Effector memory CD4-positive, alpha-beta T cell (primary cell): ENCODE results near the gene PAFAH2.

Experiments used
- DNase-seq, 3 donors: peaks; one replicate each; pipeline ENCODE4 v3.0.0-alpha.2; 2020
- H3K27ac ChIP-seq: 2 replicates; pipeline ENCODE4 v1.7.0; 2013; ENCODE audit warnings: mild to moderate bottlenecking, low read length, moderate library complexity; ENCODE audit not compliant: insufficient read depth, poor library complexity, severe bottlenecking
- H3K27me3 ChIP-seq: replicated peaks from 2 replicates; pipeline ENCODE4 v1.7.0; 2013; ENCODE audit warnings: mild to moderate bottlenecking, low read length; ENCODE audit not compliant: insufficient read depth, control insufficient read depth, poor library complexity, severe bottlenecking
- H3K36me3 ChIP-seq: 2 replicates; pipeline ENCODE4 v1.7.0; 2013; ENCODE audit warnings: mild to moderate bottlenecking, low read length, moderate library complexity; ENCODE audit not compliant: control insufficient read depth, insufficient read depth
- H3K4me1 ChIP-seq: 2 replicates; pipeline ENCODE4 v1.7.0; 2013; ENCODE audit warnings: low read length, mild to moderate bottlenecking; ENCODE audit not compliant: control insufficient read depth, insufficient read depth, poor library complexity, severe bottlenecking
- H3K4me3 ChIP-seq: 2 replicates; pipeline ENCODE4 v1.7.0; 2013; ENCODE audit warnings: low read length, low read depth, mild to moderate bottlenecking; ENCODE audit not compliant: insufficient read depth, poor library complexity, severe bottlenecking
- H3K9me3 ChIP-seq: 2 replicates; pipeline ENCODE4 v1.7.0; 2013; ENCODE audit warnings: mild to moderate bottlenecking, low read length, moderate library complexity; ENCODE audit not compliant: control insufficient read depth

Gene PAFAH2

GRCh38 chr1:26031196-26031595 lies 33.3 kb upstream of the PAFAH2 start:
- DNase-seq: no peak
- H3K9me3 ChIP-seq: no peaks in the 10 kb centered on the region
- H3K4me3 ChIP-seq: no peak overlapping the region
- H3K4me1 ChIP-seq: peaks cover 9% of the 10 kb centered on the region
- no peaks in the 10 kb centered on the region for H3K27me3 ChIP-seq
- no peak overlapping the region for H3K27ac ChIP-seq
- no peaks in the 10 kb centered on the region for H3K36me3 ChIP-seq

GRCh38 chr1:26029864-26030481 lies 32.1 kb upstream of the PAFAH2 start:
- no peak overlapping the region for H3K27ac ChIP-seq
- no peaks in the 10 kb centered on the region for H3K36me3 ChIP-seq
- no peaks in the 10 kb centered on the region for H3K9me3 ChIP-seq
- DNase-seq: no peak
- H3K27me3 ChIP-seq: no peaks in the 10 kb centered on the region
- no peak overlapping the region for H3K4me3 ChIP-seq
- H3K4me1 ChIP-seq: peaks cover 4% of the 10 kb centered on the region

- Histone ChIP-seq H3K27ac (no peak overlapping the region), H3K27me3 (no peaks in the 10 kb centered on the region), H3K4me1 (no peaks in the 10 kb centered on the region), H3K36me3 (no peaks in the 10 kb centered on the region), H3K4me3 (no peak overlapping the region), H3K9me3 (no peaks in the 10 kb centered on the region)
- DNase-seq: no peak
Measured at GRCh38 chr1:26029054-26029863, 31.4 kb upstream of the PAFAH2 start.

- Histone ChIP-seq H3K4me1 (no peaks in the 10 kb centered on the region), H3K9me3 (no peaks in the 10 kb centered on the region), H3K27me3 (no peaks in the 10 kb centered on the region), H3K4me3 (no peak overlapping the region), H3K36me3 (no peaks in the 10 kb centered on the region), H3K27ac (no peak overlapping the region)
- no peak for DNase-seq
Measured at GRCh38 chr1:26028490-26028980, 30.7 kb upstream of the PAFAH2 start.

GRCh38 chr1:26027716-26028489 lies 30.0 kb upstream of the PAFAH2 start:
- Histone ChIP-seq H3K27me3 (no peaks in the 10 kb centered on the region), H3K4me3 (no peak overlapping the region), H3K4me1 (no peaks in the 10 kb centered on the region), H3K36me3 (no peaks in the 10 kb centered on the region), H3K27ac (no peak overlapping the region), H3K9me3 (no peaks in the 10 kb centered on the region)
- no peak for DNase-seq

- H3K27me3 ChIP-seq: no peaks in the 10 kb centered on the region
- no peaks in the 10 kb centered on the region for H3K36me3 ChIP-seq
- H3K4me3 ChIP-seq: no peak overlapping the region
- DNase-seq: no peak
- H3K27ac ChIP-seq: no peak overlapping the region
- H3K4me1 ChIP-seq: no peaks in the 10 kb centered on the region
- no peaks in the 10 kb centered on the region for H3K9me3 ChIP-seq
Measured at GRCh38 chr1:26025517-26025916, 27.7 kb upstream of the PAFAH2 start.

- Histone ChIP-seq H3K4me1 (no peaks in the 10 kb centered on the region), H3K36me3 (no peaks in the 10 kb centered on the region), H3K9me3 (no peaks in the 10 kb centered on the region), H3K27ac (no peak overlapping the region), H3K27me3 (no peaks in the 10 kb centered on the region), H3K4me3 (no peak overlapping the region)
- no peak for DNase-seq
Measured at GRCh38 chr1:26025060-26025459, 27.2 kb upstream of the PAFAH2 start.

- no peak for DNase-seq
- H3K36me3 ChIP-seq: no peaks in the 10 kb centered on the region
- no peak overlapping the region for H3K4me3 ChIP-seq
- H3K27ac ChIP-seq: no peak overlapping the region
- H3K9me3 ChIP-seq: no peaks in the 10 kb centered on the region
- H3K4me1 ChIP-seq: no peaks in the 10 kb centered on the region
- no peaks in the 10 kb centered on the region for H3K27me3 ChIP-seq
Measured at GRCh38 chr1:26023826-26024225, 26.0 kb upstream of the PAFAH2 start.

- Histone ChIP-seq H3K4me3 (no peak overlapping the region), H3K27ac (no peak overlapping the region), H3K4me1 (no peaks in the 10 kb centered on the region), H3K9me3 (no peaks in the 10 kb centered on the region), H3K36me3 (no peaks in the 10 kb centered on the region), H3K27me3 (no peaks in the 10 kb centered on the region)
- DNase-seq: no peak
Measured at GRCh38 chr1:26023009-26023408, 25.1 kb upstream of the PAFAH2 start.

GRCh38 chr1:26022404-26022779 lies 24.5 kb upstream of the PAFAH2 start:
- H3K27me3 ChIP-seq: no peaks in the 10 kb centered on the region
- no peaks in the 10 kb centered on the region for H3K36me3 ChIP-seq
- H3K9me3 ChIP-seq: no peaks in the 10 kb centered on the region
- no peak overlapping the region for H3K27ac ChIP-seq
- H3K4me1 ChIP-seq: no peaks in the 10 kb centered on the region
- no peak for DNase-seq
- H3K4me3 ChIP-seq: no peak overlapping the region
